HCT116 (cell line): ENCODE results near the gene COG2. TPM values are rescaled to one million over a fixed set of nuclear protein-coding genes. Genes with fewer than 3 reads are reported as not detected.

Experiments used
- ATAC-seq: fragments of 200-7000 bp; cut with Tn5 transposase; 2 replicates; pipeline ENCODE4 v1.9.1; 2020; ENCODE audit warnings: mild to moderate bottlenecking, moderate library complexity
- BruUV-seq: library from RNA; stranded (reverse); fragments of 400-500 nt; replicated peaks from 2 replicates; lab custom pipeline; 2021; lab: Mats Ljungman, UMichigan
- CTCF ChIA-PET: fragments of 300-600 bp; sonication (Branson Sonifier 250); formaldehyde crosslinking; loops from one replicate; lab custom pipeline; 2021; ENCODE audit warnings: antibody characterized with exemption; lab: Charles Lee
- POLR2A ChIA-PET: fragments of 300-600, 350-600 bp; sonication (Branson Sonifier 250); formaldehyde crosslinking; loops from one replicate; lab custom pipeline; 2021; ENCODE audit warnings: antibody characterized with exemption; lab: Charles Lee
- RAD21 ChIA-PET, 2 experiments: fragments of 300-600 bp; sonication (Branson Sonifier 250); formaldehyde crosslinking; loops; one replicate each; lab custom pipeline; 2023; ENCODE audit warnings: low total read pairs in 2 of 2; ENCODE audit not compliant: uncharacterized antibody in 2 of 2, unreplicated experiment in 2 of 2, low non-redundant PET in 1 of 2; lab: Charles Lee
- DNase-seq: peaks from one replicate; pipeline ENCODE4 v3.0.0-alpha.2; 2010; ENCODE audit warnings: low read depth, low spot score
- H2AFZ ChIP-seq: fragments of 200-600 bp; shearing (Covaris generic), sonication (generic); 2 replicates; pipeline ENCODE4 v1.6.1; 2017; ENCODE audit warnings: low read depth, mixed run types, mixed read lengths, antibody characterized with exemption, low read length; ENCODE audit not compliant: poor library complexity, severe bottlenecking
- H3K27ac ChIP-seq: 2 replicates; pipeline ENCODE4 v1.5.1; 2012; ENCODE audit warnings: low read depth, low read length
- H3K27me3 ChIP-seq: fragments of 200-600 bp; sonication (generic); 2 replicates; pipeline ENCODE4 v1.6.1; 2016; ENCODE audit warnings: mixed run types, low read length, mixed read lengths; ENCODE audit not compliant: insufficient read depth
- H3K36me3 ChIP-seq, 2 experiments: fragments of 200-500 bp in 1 of 2; fragments of 200-600 bp in 1 of 2; sonication (Bioruptor generic) in 1 of 2; sonication (generic) in 1 of 2; 2 replicates each; pipeline versions ENCODE4 v1.5.1 to v1.6.1; 2014 to 2016; ENCODE audit warnings: low read length in 2 of 2, inconsistent platforms in 1 of 2, mixed read lengths in 1 of 2, mixed run types in 1 of 2; ENCODE audit not compliant: insufficient read depth in 2 of 2, control insufficient read depth in 1 of 2
- H3K4me1 ChIP-seq, 2 experiments: fragments of 200-600 bp in 1 of 2; sonication (generic) in 1 of 2; 2 replicates each; pipeline versions ENCODE4 v1.5.1 to v1.6.1; 2012 to 2017; ENCODE audit warnings: low read length in 2 of 2, inconsistent platforms in 1 of 2, mild to moderate bottlenecking in 1 of 2, mixed read lengths in 1 of 2, mixed run types in 1 of 2, moderate library complexity in 1 of 2; ENCODE audit not compliant: insufficient read depth in 2 of 2, control insufficient read depth in 1 of 2
- H3K4me2 ChIP-seq: fragments of 200-600 bp; sonication (generic); 2 replicates; pipeline ENCODE4 v1.6.1; 2017; ENCODE audit warnings: mixed run types, low read length, mixed read lengths
- H3K4me3 ChIP-seq, 2 experiments: fragments of 200-600 bp in 1 of 2; sonication (generic) in 1 of 2; replicated peaks in 1 of 2; 2 replicates each; pipeline ENCODE4 v1.5.1; 2011 to 2016; ENCODE audit warnings: low read length in 2 of 2, control low read depth in 1 of 2, low read depth in 1 of 2, mild to moderate bottlenecking in 1 of 2, mixed read lengths in 1 of 2, mixed run types in 1 of 2
- H3K79me2 ChIP-seq: fragments of 200-600 bp; sonication (generic); 2 replicates; pipeline ENCODE4 v1.6.1; 2017; ENCODE audit warnings: mild to moderate bottlenecking, mixed run types, low read length, moderate library complexity, mixed read lengths; ENCODE audit not compliant: insufficient read depth
- H3K9ac ChIP-seq: fragments of 200-600 bp; sonication (generic); 2 replicates; pipeline ENCODE4 v1.6.1; 2016; ENCODE audit warnings: low read length, mixed read lengths
- H3K9me2 ChIP-seq: fragments of 200-600 bp; sonication (generic), shearing (Covaris generic); 2 replicates; pipeline ENCODE4 v1.6.1; 2017; ENCODE audit warnings: mixed run types, mild to moderate bottlenecking, moderate library complexity; ENCODE audit not compliant: insufficient read depth
- H3K9me3 ChIP-seq, 2 experiments: fragments of 200-500 bp in 1 of 2; fragments of 200-600 bp in 1 of 2; sonication (Bioruptor generic) in 1 of 2; sonication (generic) in 1 of 2; 2 replicates each; pipeline ENCODE4 v1.6.1; 2014 to 2017; ENCODE audit warnings: low read length in 2 of 2, mixed read lengths in 2 of 2, inconsistent platforms in 1 of 2, low read depth in 1 of 2, mild to moderate bottlenecking in 1 of 2, mixed run types in 1 of 2, moderate library complexity in 1 of 2; ENCODE audit not compliant: control insufficient read depth in 1 of 2, insufficient read depth in 1 of 2
- H4K20me1 ChIP-seq: fragments of 200-600 bp; sonication (generic), shearing (Covaris generic); 2 replicates; pipeline ENCODE4 v1.6.1; 2017; ENCODE audit warnings: mixed run types, mild to moderate bottlenecking, moderate library complexity; ENCODE audit not compliant: insufficient read depth
- ATF3 ChIP-seq: IDR thresholded peaks from 2 replicates; pipeline ENCODE4 v1.6.1; 2012
- CBX3 ChIP-seq: IDR thresholded peaks from 2 replicates; pipeline ENCODE4 v1.6.1; 2012; ENCODE audit warnings: low read depth
- CEBPB ChIP-seq: IDR thresholded peaks from 2 replicates; pipeline ENCODE4 v1.6.1; 2012; ENCODE audit warnings: low read depth
- CTCF ChIP-seq, 3 experiments: fragments of 200-600 bp in 1 of 3; sonication (generic) in 1 of 3; IDR thresholded peaks in 2 of 3; conservative IDR thresholded peaks in 1 of 3; 2 replicates each; pipeline ENCODE4 v1.5.1; 2012 to 2017; ENCODE audit warnings: low read depth in 2 of 3, low read length in 2 of 3, antibody characterized with exemption in 1 of 3, borderline replicate concordance in 1 of 3, control low read depth in 1 of 3, mild to moderate bottlenecking in 1 of 3, mixed read lengths in 1 of 3, mixed run types in 1 of 3, moderate library complexity in 1 of 3; ENCODE audit not compliant: insufficient read depth in 1 of 3
- EGR1 ChIP-seq: IDR thresholded peaks from 2 replicates; pipeline ENCODE4 v1.6.1; 2012; ENCODE audit warnings: low read depth
- ELF1 ChIP-seq: IDR thresholded peaks from 2 replicates; pipeline ENCODE4 v1.6.1; 2012; ENCODE audit warnings: low read depth, borderline replicate concordance
- EZH2phosphoT487 ChIP-seq: fragments of 200-600 bp; IDR thresholded peaks from 2 replicates; pipeline ENCODE4 v1.6.1; 2018; ENCODE audit warnings: antibody characterized with exemption, borderline replicate concordance
- JUND ChIP-seq: IDR thresholded peaks from 2 replicates; pipeline ENCODE4 v1.6.1; 2012
- POLR2A ChIP-seq: IDR thresholded peaks from 2 replicates; pipeline ENCODE4 v1.7.0; 2011; ENCODE audit warnings: borderline replicate concordance; ENCODE audit not compliant: insufficient read depth, insufficient read length; ENCODE audit errors: extremely low read depth
- POLR2AphosphoS5 ChIP-seq: IDR thresholded peaks from 2 replicates; pipeline ENCODE4 v1.6.1; 2011; ENCODE audit warnings: mild to moderate bottlenecking, low read depth, low read length, moderate library complexity
- RAD21 ChIP-seq: IDR thresholded peaks from 2 replicates; pipeline ENCODE4 v1.6.1; 2012; ENCODE audit warnings: low read depth, mild to moderate bottlenecking
- REST ChIP-seq: IDR thresholded peaks from 2 replicates; pipeline ENCODE4 v1.6.1; 2012; ENCODE audit warnings: low read depth
- SIN3A ChIP-seq: IDR thresholded peaks from 2 replicates; pipeline ENCODE4 v1.6.1; 2012; ENCODE audit warnings: low read depth
- SP1 ChIP-seq: IDR thresholded peaks from 2 replicates; pipeline ENCODE4 v1.6.1; 2012; ENCODE audit warnings: low read depth
- SRF ChIP-seq: IDR thresholded peaks from 2 replicates; pipeline ENCODE4 v1.6.1; 2012; ENCODE audit warnings: low read depth
- TCF7L2 ChIP-seq: IDR thresholded peaks from 2 replicates; pipeline ENCODE4 v1.7.0; 2011; ENCODE audit warnings: borderline replicate concordance, inconsistent platforms; ENCODE audit not compliant: insufficient read depth, insufficient read length; ENCODE audit errors: extremely low read depth
- YY1 ChIP-seq: IDR thresholded peaks from 2 replicates; pipeline ENCODE4 v1.6.1; 2011; ENCODE audit warnings: low read length, low read depth, moderate library complexity, mild to moderate bottlenecking; ENCODE audit not compliant: insufficient replicate concordance; ENCODE audit errors: extremely low read depth
- ZBTB33 ChIP-seq: IDR thresholded peaks from 2 replicates; pipeline ENCODE4 v1.6.1; 2011; ENCODE audit warnings: mild to moderate bottlenecking, low read length, moderate library complexity; ENCODE audit not compliant: insufficient replicate concordance; ENCODE audit errors: extremely low read depth
- ZNF274 ChIP-seq: fragments of 200-500 bp; sonication (Bioruptor generic); IDR thresholded peaks from 2 replicates; pipeline ENCODE4 v1.6.1; 2014; ENCODE audit warnings: mild to moderate bottlenecking, low read depth, low read length, inconsistent platforms
- intact Hi-C: fragments of 100-400 bp; cut with micrococcal nuclease; formaldehyde crosslinking; loops from 2 replicates; pipeline ENCODE4 v1.10.0; 2022
- total RNA-seq: library from RNA; stranded (reverse); gene quantifications from one replicate; pipeline ENCODE4 v1.2.1, GENCODE V29; 2021; ENCODE audit not compliant: unreplicated experiment

COG2 gene
- total RNA-seq, 1 experiment from 2014 or later = 28.6 TPM

GRCh38 chr1:230694991-230695390, 52.7 kb downstream of the COG2 start:
- ChIA-PET RAD21 (no interaction called here), CTCF (no interaction called here), POLR2A (no interaction called here)
- no peaks in the 10 kb centered on the region for H3K4me1 ChIP-seq
- no peak overlapping the region for H3K27ac ChIP-seq
- no peaks in the 10 kb centered on the region; the same call in 1 of the 2 replicates for H3K27me3 ChIP-seq
- no peak; the same call in 1 of the 2 replicates for ATAC-seq
- no peaks in the 10 kb centered on the region for H3K79me2 ChIP-seq
- H3K9ac ChIP-seq = no peak overlapping the region
- peaks cover 10 to 13% of the 10 kb centered on the region in 2 experiments; a peak in 3 of 4 replicates for H3K36me3 ChIP-seq
- intact Hi-C loops = no loop called here
- no peaks in the 10 kb centered on the region for H3K9me3 ChIP-seq
- no peak overlapping the region for H3K4me2 ChIP-seq
- no peak for TF ChIP-seq POLR2AphosphoS5
- no peak for TF ChIP-seq SP1
- no peak for TF ChIP-seq CTCF (IDR thresholded peaks at IDR 0.05 in 2 of 3, conservative IDR thresholded peaks at IDR 0.05 in 1 of 3; ENCODE audit: borderline replicate concordance in 1 of 3, insufficient read depth in 1 of 3, low read depth in 2 of 3, low read length in 2 of 3)
- no peak for TF ChIP-seq CEBPB
- no peak for TF ChIP-seq SRF
- no peak for TF ChIP-seq JUND
- TF ChIP-seq EGR1 = no peak
- no peak for TF ChIP-seq SIN3A
- no peak for TF ChIP-seq POLR2A
- TF ChIP-seq YY1 = no peak
- TF ChIP-seq ZBTB33 = no peak
- TF ChIP-seq RAD21 = no peak
- TF ChIP-seq EZH2phosphoT487 = no peak
- TF ChIP-seq ATF3 = no peak
- no peak for TF ChIP-seq ZNF274
- no peak for TF ChIP-seq ELF1
- TF ChIP-seq TCF7L2 = no peak
- no peak for TF ChIP-seq REST
- no peak for TF ChIP-seq CBX3
- no peaks in the 10 kb centered on the region for H4K20me1 ChIP-seq
- no peaks in the 10 kb centered on the region for H3K9me2 ChIP-seq
- no peak for DNase-seq
- BruUV-seq = no TSS peak
- no peak overlapping the region for H3K4me3 ChIP-seq
- H2AFZ ChIP-seq = no peak overlapping the region
